Vagina (tissue), 2 donors: ENCODE results near the gene WNK3.

Experiments used
- CTCF ChIP-seq, 3 experiments: fragments of 450-650 bp in 2 of 3; fragments of 200-600 bp in 1 of 3; sonication (generic) in 1 of 3; IDR thresholded peaks; one replicate each; pipeline ENCODE4 v1.5.1; 2017 to 2019; ENCODE audit warnings: antibody characterized with exemption in 3 of 3, mild to moderate bottlenecking in 2 of 3, moderate library complexity in 2 of 3
- POLR2A ChIP-seq, 2 donors: fragments of 450-650 bp; IDR thresholded peaks; one replicate each; pipeline ENCODE4 v1.6.1; 2017; ENCODE audit warnings: antibody characterized with exemption in 2 of 2, mild to moderate bottlenecking in 2 of 2, moderate library complexity in 2 of 2
- POLR2AphosphoS5 ChIP-seq, 2 donors: sonication (generic); formaldehyde crosslinking; IDR thresholded peaks; one replicate each; pipeline ENCODE4 v1.9.0; 2017; ENCODE audit warnings: antibody characterized with exemption in 2 of 2, mild to moderate bottlenecking in 2 of 2, low read depth in 1 of 2; ENCODE audit not compliant: insufficient read depth in 1 of 2

GRCh38 chrX:54352677-54353076 lies 5.2 kb downstream of the WNK3 start:
- TF ChIP-seq CTCF (IDR thresholded peaks at IDR 0.05): no peak
- TF ChIP-seq POLR2A (IDR thresholded peaks at IDR 0.05): no peak
- no peak for TF ChIP-seq POLR2AphosphoS5 (IDR thresholded peaks at IDR 0.05; ENCODE audit: insufficient read depth in 1 of 2, low read depth in 1 of 2)
